GM19455 (cell line): ENCODE data around the gene COX7A2.

ENCODE experiments used
- ATAC-seq: cut with Tn5 transposase; IDR thresholded peaks from one replicate; pipeline ENCODE4 v1.9.1; 2021; ENCODE audit not compliant: unreplicated experiment

The COX7A2 gene

GRCh38 chr6:75222261-75222660, 21.3 kb downstream of the COX7A2 start:
- no peak for ATAC-seq

GRCh38 chr6:75221116-75221515, 22.5 kb downstream of the COX7A2 start:
- ATAC-seq = no peak

GRCh38 chr6:75220357-75220756, 23.2 kb downstream of the COX7A2 start:
- ATAC-seq = no peak

GRCh38 chr6:75219263-75219662, 24.3 kb downstream of the COX7A2 start:
- no peak for ATAC-seq

- ATAC-seq = no peak
These were observed 26.4 kb downstream of the COX7A2 start for GRCh38 chr6:75217193-75217592.

GRCh38 chr6:75215291-75215690, 28.3 kb downstream of the COX7A2 start:
- no peak for ATAC-seq

- no peak for ATAC-seq
These were observed 29.9 kb downstream of the COX7A2 start for GRCh38 chr6:75213732-75214131.

GRCh38 chr6:75213112-75213511, 30.5 kb downstream of the COX7A2 start:
- ATAC-seq = no peak

GRCh38 chr6:75211920-75212590, 31.5 kb downstream of the COX7A2 start:
- ATAC-seq = no peak

- no peak for ATAC-seq
These were observed 32.5 kb downstream of the COX7A2 start for GRCh38 chr6:75210885-75211739.

GRCh38 chr6:75209184-75209723, 34.3 kb downstream of the COX7A2 start:
- ATAC-seq = no peak

GRCh38 chr6:75208298-75209183, 35.1 kb downstream of the COX7A2 start:
- peak; percentile 79 for ATAC-seq

- ATAC-seq = no peak
These were observed 36.8 kb downstream of the COX7A2 start for GRCh38 chr6:75206576-75207342.

GRCh38 chr6:75205776-75206575, 37.6 kb downstream of the COX7A2 start, which contains the start of gene COL12A1:
TSS of gene COL12A1 (minus strand) at chr6:75206053. CDS start at chr6:75202792, 3,261 bp downstream.
- no peak for ATAC-seq

- no peak for ATAC-seq
These were observed 38.4 kb downstream of the COX7A2 start for GRCh38 chr6:75204959-75205775.

- ATAC-seq = no peak
These were observed 39.2 kb downstream of the COX7A2 start for GRCh38 chr6:75204217-75204958.

GRCh38 chr6:75203721-75204120, 39.9 kb downstream of the COX7A2 start:
- ATAC-seq = no peak

GRCh38 chr6:75202676-75203131, 40.9 kb downstream of the COX7A2 start:
- no peak for ATAC-seq
